ENCODE results near the gene HIP1R. TPM values are rescaled to one million over a fixed set of nuclear protein-coding genes. Genes with fewer than 3 reads are reported as not detected.

HIP1R gene
- total and polyA plus RNA-seq, 2 of the 8 experiments (the other 6 are each of a cell fraction or from before 2014, with no cell fraction given): 11.2 to 14.5 TPM

DNA sequence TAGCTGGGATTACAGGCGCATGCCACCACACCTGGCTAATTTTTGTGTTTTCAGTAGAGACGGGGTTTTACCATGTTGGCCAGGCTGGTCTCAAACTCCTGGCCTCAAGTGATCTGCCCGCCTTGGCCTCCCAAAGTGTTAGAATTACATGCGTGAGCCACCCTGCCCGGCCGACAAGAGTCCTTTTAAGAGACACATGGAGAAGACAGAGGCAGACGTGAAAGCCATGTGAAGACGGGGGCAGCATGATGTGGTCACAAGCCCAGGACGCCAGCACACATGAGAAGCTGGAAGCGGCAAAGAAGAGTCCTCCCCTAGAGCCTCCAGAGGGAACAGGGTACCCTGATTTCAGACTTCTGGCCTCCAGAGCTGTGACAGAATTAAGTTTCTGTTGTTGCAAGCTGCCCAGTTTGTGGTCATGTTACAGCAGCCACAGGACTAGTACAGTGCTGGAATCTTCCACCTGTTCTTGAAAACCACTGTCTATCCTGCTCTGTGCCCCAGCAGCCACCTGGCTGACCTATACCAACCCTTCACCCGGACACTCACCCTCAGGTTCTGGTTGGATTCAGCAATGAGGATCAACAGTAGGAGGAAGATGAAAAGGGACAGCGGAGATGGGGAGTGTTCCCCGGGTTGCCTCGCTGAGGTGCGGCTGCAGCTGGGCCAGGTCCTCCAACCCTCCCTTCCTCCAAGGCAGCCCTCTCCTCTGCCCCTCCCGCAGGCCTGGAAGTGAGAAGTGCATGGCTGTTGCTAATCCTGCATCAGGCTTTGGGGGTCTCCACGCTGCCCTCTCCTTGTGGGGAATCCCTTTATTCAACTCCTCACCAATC, 43.7 kb downstream of the HIP1R start:
- ChIA-PET CTCF (ENCODE audit: partially characterized antibody) (interaction anchor here (0.7 to 6.2 kb wide), 11 partner anchors 7 to 241 kb away, joined by 3 to 41 read pairs (median 6); partner anchors contain the start of gene OGFOD2), POLR2A (ENCODE audit: partially characterized antibody) (interaction anchor here (1.1 to 1.2 kb wide), 2 partner anchors 12 to 69 kb away, joined by 3 to 4 read pairs; no protein-coding TSS in a partner anchor)
- Histone ChIP-seq H2AK5ac (ENCODE audit: low read depth, low read length) (no peak overlapping the region), H3K14ac (ENCODE audit: insufficient read length) (no peak overlapping the region), H2AFZ (ENCODE audit: low read length) (no peak overlapping the region), H2BK5ac (ENCODE audit: low read depth, low read length) (no peak overlapping the region), H3K27ac (ENCODE audit: low read depth, low read length) (no peak overlapping the region), H4K5ac (ENCODE audit: insufficient read length, low read depth, low read length) (no peak overlapping the region), H2BK20ac (ENCODE audit: low read length) (no peak overlapping the region), H3K9ac (replicated peaks in 1 of 4; ENCODE audit: extremely low read depth in 1 of 4, low read depth in 3 of 4, low read length in 3 of 4) (no peak overlapping the region), H3K56ac (replicated peaks; ENCODE audit: insufficient read length, low read depth, low read length) (no peak overlapping the region), H4K20me1 (replicated peaks in 1 of 2; ENCODE audit: control insufficient read depth in 1 of 2, insufficient read depth in 2 of 2, low read length in 2 of 2) (peaks cover 34 to 53% of the 10 kb centered on the region in 2 experiments), H3K36me3 (ENCODE audit: control insufficient read depth in 2 of 4, insufficient read depth in 4 of 4, low read length in 3 of 4) (no peaks in the 10 kb centered on the region), H4K8ac (ENCODE audit: extremely low read depth, insufficient read depth, low read length) (no peak overlapping the region), H2BK120ac (replicated peaks; ENCODE audit: low read depth, low read length) (no peak overlapping the region), H3K79me2 (ENCODE audit: control insufficient read depth in 1 of 2, insufficient read depth in 2 of 2, low read length in 2 of 2) (peaks cover 0 to 13% of the 10 kb centered on the region in 2 experiments; a peak in 1 of 4 replicates), H2BK12ac (ENCODE audit: low read depth, low read length) (no peak overlapping the region), H2BK15ac (ENCODE audit: low read length) (no peak overlapping the region), H3K4ac (replicated peaks; ENCODE audit: insufficient read length, low read depth, low read length) (no peak overlapping the region), H4K91ac (replicated peaks; ENCODE audit: insufficient read length, low read length) (no peak overlapping the region), H3K4me1 (replicated peaks in 1 of 4; ENCODE audit: control insufficient read depth in 3 of 4, insufficient read depth in 4 of 4, low read length in 3 of 4) (peaks cover 0 to 6% (median 1%) of the 10 kb centered on the region in 4 experiments; a peak in 5 of 7 replicates), H3K23ac (ENCODE audit: insufficient read length) (no peak overlapping the region), H3K23me2 (ENCODE audit: low read depth, low read length) (no peaks in the 10 kb centered on the region), H3K4me2 (ENCODE audit: insufficient read depth in 1 of 2, low read depth in 2 of 2, low read length in 2 of 2) (no peak overlapping the region), H3K9me3 (ENCODE audit: insufficient read depth in 2 of 2, low read depth in 1 of 2, low read length in 1 of 2) (no peaks in the 10 kb centered on the region), H3K4me3 (ENCODE audit: extremely low read depth in 1 of 4, insufficient read depth in 2 of 4, low read depth in 3 of 4, low read length in 4 of 4) (no peak overlapping the region), H3K79me1 (ENCODE audit: low read depth, low read length) (peaks cover 4% of the 10 kb centered on the region; the same call in 1 of the 2 replicates), H3K18ac (ENCODE audit: extremely low read depth, low read length) (no peak overlapping the region), H3K27me3 (replicated peaks in 1 of 4; ENCODE audit: control insufficient read depth in 3 of 4, extremely low read depth in 1 of 4, insufficient read depth in 3 of 4, low read length in 3 of 4) (peaks cover 10 to 54% (median 52%) of the 10 kb centered on the region in 4 experiments)
- FAIRE-seq (no peak), DNase-seq (ENCODE audit: low read depth in 1 of 2, low spot score in 2 of 2) (no peak)
- 87% methylated on average over 17 of the region's 17 CpGs; no CpG with 5 or more reads in 1 of the 2 experiments for WGBS, 2 experiments (ENCODE audit: extremely low coverage in 1 of 2, insufficient coverage in 1 of 2, insufficient read length in 1 of 2, insufficient replicate concordance in 2 of 2, low coverage in 1 of 2, low lambda C conversion rate in 2 of 2, missing lambda C conversion rate in 1 of 2)
- TF ChIP-seq SIN3A (conservative IDR thresholded peaks at IDR 0.05 in 1 of 2, IDR thresholded peaks at IDR 0.05 in 1 of 2; ENCODE audit: low read depth in 1 of 2, low read length in 2 of 2): no peak
- no peak for TF ChIP-seq SP1 (IDR thresholded peaks at IDR 0.05; ENCODE audit: low read depth, low read length)
